HG03135 (cell line): ENCODE measurements around the gene DNAJB6.

Experiments used
- ATAC-seq: cut with Tn5 transposase; IDR thresholded peaks from one replicate; pipeline ENCODE4 v1.9.1; 2021; ENCODE audit warnings: mild to moderate bottlenecking, moderate library complexity; ENCODE audit not compliant: unreplicated experiment

The DNAJB6 gene

DNA sequence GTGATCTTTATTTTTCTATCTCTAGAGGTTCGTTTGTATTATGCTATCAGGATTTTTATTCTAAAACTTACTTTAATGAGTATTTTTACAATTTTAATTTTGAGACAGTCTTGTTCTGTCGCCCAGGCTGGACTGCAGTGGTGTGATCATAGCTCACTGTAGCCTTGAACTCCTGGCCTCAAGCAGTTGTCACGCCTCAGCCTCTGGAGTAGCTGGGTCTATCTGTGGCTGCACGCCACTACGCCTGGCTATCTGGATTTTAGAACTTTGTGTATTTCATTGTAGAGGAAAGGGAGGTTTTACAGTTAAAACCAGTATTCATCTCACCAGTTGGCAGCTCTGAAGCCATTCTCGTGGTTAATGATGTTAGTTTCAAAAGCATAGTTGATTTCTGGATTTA lies 25.9 kb downstream of the DNAJB6 start:
- no peak for ATAC-seq

DNA sequence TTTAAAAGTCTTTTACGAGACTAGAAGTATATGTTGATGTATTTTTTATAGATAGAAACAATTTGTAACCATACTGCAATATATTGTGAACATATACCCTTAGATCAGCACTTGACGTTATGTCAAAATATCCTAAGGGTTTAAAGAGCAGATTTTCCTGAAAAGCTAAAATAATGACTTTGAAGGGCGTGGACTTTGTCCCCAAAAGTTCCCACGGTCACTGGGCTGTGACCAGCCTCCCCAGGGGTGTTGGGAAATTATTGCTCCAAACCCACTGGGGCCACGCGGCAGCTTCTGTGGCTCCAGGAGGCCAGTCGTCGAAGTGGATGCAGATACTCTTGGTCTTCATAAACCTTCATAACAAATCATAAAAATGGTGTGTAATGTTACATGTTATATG lies 29.9 kb downstream of the DNAJB6 start:
- no peak for ATAC-seq

DNA sequence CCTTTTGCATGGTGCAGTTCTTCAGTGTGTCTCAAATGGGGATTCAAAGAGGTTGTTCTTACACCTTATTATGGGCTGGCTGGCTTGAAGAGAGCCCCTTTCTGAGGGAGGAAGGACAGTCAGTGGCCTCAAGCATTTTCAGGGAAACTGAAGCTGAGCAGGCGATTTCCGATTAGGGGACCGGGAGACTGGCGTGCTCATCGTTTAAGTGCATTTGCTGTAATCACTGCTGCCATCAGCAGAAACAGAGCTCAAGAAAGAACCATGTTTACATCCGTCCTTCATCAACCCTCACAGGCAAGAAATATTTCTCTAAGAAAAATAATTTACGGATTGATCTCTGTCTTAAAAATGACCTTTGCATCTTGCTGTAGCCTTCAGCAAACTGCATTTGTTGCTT lies 32.2 kb downstream of the DNAJB6 start:
- no peak for ATAC-seq

DNA sequence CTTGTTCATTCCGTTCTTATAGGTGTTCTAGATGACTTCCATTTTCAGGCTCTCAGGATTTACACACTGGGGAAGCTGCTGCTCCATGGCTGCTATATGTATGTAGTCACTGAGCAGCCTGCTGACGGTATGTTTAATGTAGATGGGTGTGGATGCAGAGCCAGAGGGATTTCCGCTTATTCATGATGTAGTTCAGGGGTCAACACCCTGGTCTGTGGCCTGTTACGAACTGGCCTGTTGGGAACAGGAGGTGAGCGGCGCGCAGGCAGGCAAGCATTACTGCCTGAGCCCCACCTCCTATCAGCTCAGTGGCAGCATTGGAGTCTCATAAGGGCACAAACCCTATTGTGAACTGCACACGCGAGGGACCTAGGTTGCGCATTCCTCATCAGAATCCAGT lies 33.9 kb downstream of the DNAJB6 start:
- ATAC-seq: no peak

GRCh38 chr7:157371296-157371695 lies 34.5 kb downstream of the DNAJB6 start:
- no peak for ATAC-seq

DNA sequence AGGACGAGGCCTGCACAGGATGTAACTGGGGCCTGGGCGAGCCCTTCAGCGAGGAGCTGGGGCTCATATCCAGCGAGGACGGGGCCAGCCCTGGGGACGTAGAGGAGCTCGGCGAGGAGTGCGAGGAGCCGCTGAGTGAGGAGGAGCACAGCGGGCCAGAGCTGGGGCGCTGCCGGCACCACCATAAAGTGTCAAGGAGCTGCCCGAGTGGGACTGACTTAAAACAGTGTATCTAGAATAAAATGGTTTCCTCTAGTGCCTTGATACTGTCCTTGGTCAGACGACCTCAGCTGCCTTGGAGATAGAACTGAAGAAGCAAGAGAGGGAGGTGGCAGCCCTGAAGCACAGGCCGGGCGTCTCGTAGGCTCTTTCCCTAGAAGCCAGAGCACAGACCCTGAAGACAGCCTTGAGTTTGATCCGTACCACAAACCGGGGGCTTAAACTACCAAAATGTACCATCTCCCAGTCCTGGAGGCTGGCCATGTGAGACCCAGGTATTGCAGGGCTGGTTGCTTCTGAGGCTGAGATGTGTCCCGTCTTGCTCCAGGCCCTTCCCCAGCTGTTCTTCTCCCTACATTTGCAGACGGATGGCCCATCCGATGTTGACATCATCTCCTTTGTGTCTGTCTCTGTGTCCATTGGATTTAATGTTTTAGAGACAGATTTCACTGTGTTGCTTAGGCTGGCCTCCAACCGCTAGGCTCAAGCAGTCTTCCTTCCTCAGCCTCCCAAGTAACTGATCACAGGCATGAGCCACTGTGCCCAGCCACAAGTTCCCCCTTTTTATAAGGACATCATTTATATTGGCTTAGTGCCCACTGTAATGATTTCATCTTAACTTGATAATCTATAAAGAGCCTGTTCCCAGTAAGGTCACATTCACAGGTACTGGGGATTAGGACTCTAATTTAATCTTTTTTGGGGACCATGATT lies 35.8 kb downstream of the DNAJB6 start:
- no peak for ATAC-seq

- ATAC-seq: no peak
Measured at GRCh38 chr7:157373493-157373892, 36.7 kb downstream of the DNAJB6 start.

GRCh38 chr7:157375410-157375809 lies 38.6 kb downstream of the DNAJB6 start:
- ATAC-seq: no peak

- no peak for ATAC-seq
Measured at GRCh38 chr7:157377436-157378124, 40.8 kb downstream of the DNAJB6 start.

DNA sequence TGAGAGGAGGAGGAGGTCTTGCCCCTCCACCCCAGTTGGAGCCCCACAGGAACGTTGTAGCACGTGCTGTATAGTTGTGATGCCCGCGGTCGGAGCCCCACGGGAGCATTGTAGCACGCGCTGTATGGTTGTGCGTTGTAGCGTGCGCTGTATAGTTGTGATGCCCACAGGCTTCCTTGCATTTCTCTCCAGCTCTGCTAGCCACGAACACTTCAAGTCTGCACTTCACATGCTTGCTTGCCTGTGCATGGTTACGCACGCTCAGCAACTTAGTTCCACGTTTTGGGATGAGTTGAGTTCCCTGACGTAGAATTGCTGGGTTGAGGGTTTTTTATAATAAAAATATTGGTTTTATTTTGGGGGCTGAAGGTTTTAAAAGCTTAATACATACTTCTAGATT lies 41.6 kb downstream of the DNAJB6 start:
- no peak for ATAC-seq

DNA sequence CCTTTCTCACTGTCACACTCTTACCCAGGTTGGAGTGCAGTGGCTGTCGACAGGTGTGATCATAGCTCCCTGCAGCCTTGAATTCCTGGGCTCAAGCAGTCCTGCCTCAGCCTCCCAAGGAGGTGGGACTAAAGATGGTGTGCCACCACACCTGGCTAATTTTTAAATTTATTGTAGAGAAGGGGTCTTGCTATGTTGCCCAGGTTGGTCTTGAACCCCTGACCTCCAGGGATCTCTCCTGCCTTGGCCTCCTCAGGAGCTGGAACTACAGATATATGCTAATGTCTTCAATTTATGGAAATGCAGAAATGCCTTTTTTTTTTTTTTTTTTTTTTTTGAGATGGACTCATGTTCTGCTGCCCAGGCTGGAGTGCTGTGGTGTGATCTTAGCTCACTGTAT lies 42.7 kb downstream of the DNAJB6 start:
- ATAC-seq: no peak

DNA sequence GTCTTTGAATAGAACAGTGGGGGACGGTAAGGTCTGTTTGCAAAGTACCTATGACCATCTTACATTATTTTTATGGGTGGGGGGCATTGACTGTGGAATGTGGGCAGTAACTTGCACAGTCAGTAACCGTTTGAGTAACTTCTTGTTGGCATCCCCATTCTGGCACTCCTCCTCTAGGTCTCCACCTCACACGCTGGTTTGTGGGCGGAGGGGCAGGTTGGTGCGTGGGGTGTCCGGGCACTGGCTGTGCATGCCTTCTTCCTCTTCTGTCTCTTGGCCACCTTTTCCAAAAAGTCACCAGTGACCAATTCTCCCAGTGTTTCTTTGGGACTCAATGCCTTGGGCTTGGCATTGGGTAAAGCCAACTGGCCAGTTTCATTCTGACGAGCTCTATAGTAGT lies 43.6 kb downstream of the DNAJB6 start:
- no peak for ATAC-seq

GRCh38 chr7:157383868-157384267 lies 47.1 kb downstream of the DNAJB6 start:
- no peak for ATAC-seq

DNA sequence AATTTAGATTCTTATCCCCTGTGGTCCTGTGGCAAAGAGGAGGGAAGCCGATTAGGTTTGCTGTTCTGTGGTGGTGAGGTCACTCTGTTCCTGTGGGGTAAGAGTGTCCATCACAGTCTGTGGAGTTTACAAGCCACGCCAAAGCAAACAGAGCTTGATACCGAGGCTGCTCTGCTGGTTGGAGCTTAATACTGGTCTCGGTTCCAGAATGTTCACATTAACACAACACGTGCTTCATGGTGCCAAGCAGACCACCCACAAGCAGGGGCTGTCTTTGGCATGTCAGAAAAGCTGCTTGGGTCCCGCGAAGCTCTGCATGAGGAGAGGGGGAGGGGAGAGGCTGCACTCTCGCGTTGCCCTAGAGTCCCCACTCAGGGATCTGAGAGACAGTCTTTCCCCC lies 47.5 kb downstream of the DNAJB6 start:
- no peak for ATAC-seq

- ATAC-seq: peak; percentile 81
Measured at GRCh38 chr7:157386979-157387800, 50.4 kb downstream of the DNAJB6 start.

GRCh38 chr7:157388301-157388700 lies 51.5 kb downstream of the DNAJB6 start:
- no peak for ATAC-seq

DNA sequence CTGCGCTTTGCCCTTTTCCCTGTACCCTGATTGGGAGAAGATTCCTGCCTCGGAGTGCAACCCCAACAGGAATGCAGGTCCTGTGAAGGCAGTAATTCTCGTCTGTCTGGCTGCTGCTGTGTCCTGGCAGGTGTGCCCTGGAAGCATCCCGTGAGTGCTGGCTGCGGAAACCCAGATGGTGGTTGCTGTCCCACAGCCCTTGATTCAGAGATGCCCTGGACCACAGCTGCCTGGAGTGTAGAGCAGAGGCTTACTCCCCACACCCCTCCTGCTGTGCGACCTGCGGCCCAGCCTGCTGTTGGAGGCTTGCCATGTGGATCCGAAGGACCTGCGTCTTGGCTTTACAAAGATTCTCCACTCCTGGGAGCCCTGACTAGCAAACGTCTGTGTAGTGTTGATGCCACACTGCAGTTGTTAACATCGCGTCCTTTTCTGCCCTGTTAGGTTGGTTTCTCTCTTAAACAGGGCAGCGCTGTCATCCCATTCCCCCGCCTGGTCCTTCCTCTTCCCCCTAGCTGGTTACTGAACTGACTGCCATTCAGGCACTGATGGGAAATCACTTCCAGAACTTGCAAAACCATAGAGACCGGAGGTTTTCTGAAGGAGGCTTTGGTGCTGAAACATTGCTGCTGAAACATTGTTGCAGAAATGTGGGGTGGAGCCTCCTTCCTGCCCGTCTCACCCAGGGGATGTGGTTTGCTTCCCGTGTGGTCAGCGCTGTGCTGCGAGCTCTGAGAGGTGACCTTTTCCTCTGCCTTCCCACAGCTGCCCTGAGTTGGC lies 53.3 kb downstream of the DNAJB6 start:
- no peak for ATAC-seq

GRCh38 chr7:157391036-157391710 lies 54.4 kb downstream of the DNAJB6 start:
- no peak for ATAC-seq

DNA sequence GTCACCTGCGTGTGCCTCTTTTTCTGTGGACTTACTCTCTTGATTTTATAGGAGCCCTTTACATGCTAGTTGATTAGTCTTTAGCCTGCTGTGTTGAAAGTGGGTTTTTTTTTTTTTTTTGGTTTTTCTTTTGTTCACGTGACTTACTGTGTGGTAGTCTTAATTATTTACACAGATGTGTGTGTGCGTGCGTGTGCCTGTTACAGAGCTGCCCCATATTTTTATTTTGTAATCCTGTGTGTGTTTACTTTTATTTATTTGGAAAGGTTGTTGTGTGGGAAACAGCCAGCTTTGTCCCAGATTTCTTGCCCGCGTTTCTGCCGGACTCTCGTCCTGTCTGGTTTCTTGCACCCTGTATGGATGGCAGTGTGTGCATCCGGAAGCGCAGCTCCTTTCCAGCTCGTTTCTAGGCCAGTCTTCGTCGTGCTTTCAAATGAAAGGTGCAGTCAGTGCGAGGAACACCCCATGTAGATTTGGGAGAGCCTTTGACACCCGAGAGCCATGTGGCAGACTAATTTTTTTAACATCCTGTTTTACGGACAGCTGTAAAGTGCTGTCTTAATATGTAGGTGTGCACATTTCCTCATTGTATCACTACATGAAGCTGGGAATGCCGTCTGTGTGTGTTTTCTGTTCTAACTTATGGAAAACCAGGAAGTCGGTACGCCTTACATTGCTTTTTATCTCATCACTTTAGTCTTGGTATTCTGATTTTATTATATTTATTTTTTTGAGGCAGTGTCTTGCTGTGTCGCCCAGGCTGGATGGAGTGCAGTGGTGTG lies 55.6 kb downstream of the DNAJB6 start:
- ATAC-seq: no peak
